ENCODE data around the gene DEFB129. TPM values are rescaled to one million over a fixed set of nuclear protein-coding genes. Genes with fewer than 3 reads are reported as not detected.

The DEFB129 gene
- polyA plus RNA-seq, 1 donor = not detected

Other genes starting within 250 kb of the DEFB129 start
- gene DEFB125, start 139.6 kb upstream of the DEFB129 start, polyA plus RNA-seq (ENCODE audit: insufficient read length) = not detected
- not detected for gene DEFB126, start 84.7 kb upstream of the DEFB129 start, polyA plus RNA-seq (ENCODE audit: insufficient read length)
- not detected for gene DEFB127, start 69.8 kb upstream of the DEFB129 start, polyA plus RNA-seq (ENCODE audit: insufficient read length)
- not detected for gene DEFB128, start 37.5 kb upstream of the DEFB129 start, polyA plus RNA-seq (ENCODE audit: insufficient read length)
- gene DEFB132, start 30.5 kb downstream of the DEFB129 start, polyA plus RNA-seq (ENCODE audit: insufficient read length) = not detected
- 11.1 TPM for gene C20orf96, start 63.5 kb downstream of the DEFB129 start, polyA plus RNA-seq (ENCODE audit: insufficient read length)
- 30.1 TPM for gene ZCCHC3, start 70.3 kb downstream of the DEFB129 start, polyA plus RNA-seq (ENCODE audit: insufficient read length)
- 29.8 TPM for gene SOX12, start 98.3 kb downstream of the DEFB129 start, polyA plus RNA-seq (ENCODE audit: insufficient read length)
- 28.4 TPM for gene NRSN2, start 119.9 kb downstream of the DEFB129 start, polyA plus RNA-seq (ENCODE audit: insufficient read length)
- gene TRIB3, start 153.5 kb downstream of the DEFB129 start, polyA plus RNA-seq (ENCODE audit: insufficient read length) = 3.3 TPM
- 55.3 TPM for gene RBCK1, start 181.0 kb downstream of the DEFB129 start, polyA plus RNA-seq (ENCODE audit: insufficient read length)
- 28.1 TPM for gene TBC1D20, start 235.3 kb downstream of the DEFB129 start, polyA plus RNA-seq (ENCODE audit: insufficient read length)